WTC11 (cell line): ENCODE measurements around the gene PPP5C.

Source experiments
- ARID4B ChIP-seq: sonication (generic); formaldehyde crosslinking; IDR thresholded peaks from 2 replicates; pipeline ENCODE4 v1.8.0; 2023; ENCODE audit warnings: missing genetic modification reagents, mild to moderate bottlenecking, borderline replicate concordance
- ATF2 ChIP-seq: sonication (generic); formaldehyde crosslinking; IDR thresholded peaks from 2 replicates; pipeline ENCODE4 v1.8.1; 2022; ENCODE audit warnings: low read depth, missing genetic modification reagents, borderline replicate concordance
- CREB1 ChIP-seq: sonication (generic); formaldehyde crosslinking; IDR thresholded peaks from 2 replicates; pipeline ENCODE4 v1.8.0; 2023; ENCODE audit warnings: mild to moderate bottlenecking, missing genetic modification reagents
- CTCF ChIP-seq: fragments of 200-600 bp; IDR thresholded peaks from 2 replicates; pipeline ENCODE4 v1.8.0; 2022; ENCODE audit warnings: antibody characterized with exemption
- E2F1 ChIP-seq: sonication (generic); formaldehyde crosslinking; IDR thresholded peaks from 2 replicates; pipeline ENCODE4 v1.8.0; 2022; ENCODE audit warnings: mild to moderate bottlenecking, missing genetic modification reagents
- IRF1 ChIP-seq: sonication (generic); formaldehyde crosslinking; IDR thresholded peaks from 2 replicates; pipeline ENCODE4 v1.8.0; 2023; ENCODE audit warnings: missing genetic modification reagents
- MXD4 ChIP-seq: fragments of 250-450 bp; sonication (Bioruptor Pico); IDR thresholded peaks from 2 replicates; pipeline ENCODE4 v1.8.0; 2021; ENCODE audit warnings: mild to moderate bottlenecking, moderate library complexity, borderline replicate concordance
- NFATC4 ChIP-seq: fragments of 250-450 bp; sonication (Bioruptor Pico); IDR thresholded peaks from 2 replicates; pipeline ENCODE4 v1.9.0; 2021; ENCODE audit warnings: mild to moderate bottlenecking
- ZMAT4 ChIP-seq: fragments of 250-450 bp; sonication (Bioruptor Pico); IDR thresholded peaks from 2 replicates; pipeline ENCODE4 v1.9.0; 2021; ENCODE audit warnings: mild to moderate bottlenecking
- ZNF121 ChIP-seq: sonication (generic); formaldehyde crosslinking; IDR thresholded peaks from 2 replicates; pipeline ENCODE4 v1.8.0; 2023; ENCODE audit warnings: missing genetic modification reagents

GRCh38 chr19:46411088-46411924 lies 64.4 kb downstream of the PPP5C start:
- TF ChIP-seq CREB1 (CRISPR knock-in tag): no peak
- no peak for TF ChIP-seq ARID4B
- no peak for TF ChIP-seq IRF1
- no peak for TF ChIP-seq ATF2
- TF ChIP-seq NFATC4 (CRISPR knock-in tag): no peak
- no peak for TF ChIP-seq CTCF
- no peak for TF ChIP-seq ZNF121 (CRISPR knock-in tag)
- TF ChIP-seq ZMAT4 (CRISPR knock-in tag): no peak
- TF ChIP-seq MXD4 (CRISPR knock-in tag): no peak
- TF ChIP-seq E2F1 (CRISPR knock-in tag): no peak
